Esophagus muscularis mucosa (tissue), 4 donors: ENCODE data around the gene USP36.

Experiments used
- EP300 ChIP-seq: sonication (generic); formaldehyde crosslinking; IDR thresholded peaks from one replicate; pipeline ENCODE4 v1.6.1; 2017; ENCODE audit warnings: antibody characterized with exemption
- POLR2A ChIP-seq: fragments of 450-650 bp; IDR thresholded peaks from one replicate; pipeline ENCODE4 v1.6.1; 2017; ENCODE audit warnings: antibody characterized with exemption, moderate library complexity, mild to moderate bottlenecking, low read depth
- POLR2AphosphoS5 ChIP-seq, 2 donors: sonication (generic); formaldehyde crosslinking; IDR thresholded peaks; one replicate each; pipeline ENCODE4 v1.6.1; 2017; ENCODE audit warnings: antibody characterized with exemption in 2 of 2
- TF ChIP-seq, protein P1 (sequence below), 3 experiments: fragments of 200-600 bp in 2 of 3; fragments of 450-650 bp in 1 of 3; sonication (generic) in 2 of 3; IDR thresholded peaks; one replicate each; pipeline ENCODE4 v1.5.1; 2017 to 2019; ENCODE audit warnings: antibody characterized with exemption in 3 of 3, mild to moderate bottlenecking in 2 of 3, moderate library complexity in 1 of 3

DNA sequence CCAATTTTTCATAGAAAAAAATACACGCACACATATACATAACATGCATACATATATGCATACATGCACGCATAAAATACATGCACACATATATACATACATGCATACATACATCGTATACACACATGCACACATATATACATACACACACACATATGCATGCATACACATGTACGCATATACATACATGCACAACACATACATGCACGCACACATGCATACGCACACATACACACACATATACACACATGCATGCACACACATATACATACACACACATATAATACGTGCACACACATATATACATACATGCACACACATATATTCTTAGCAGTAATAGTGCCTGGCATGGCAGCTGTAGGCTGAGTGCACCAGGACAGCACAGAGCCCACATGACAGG lies 24.9 kb downstream of the USP36 start:
- TF ChIP-seq, protein P1, sequence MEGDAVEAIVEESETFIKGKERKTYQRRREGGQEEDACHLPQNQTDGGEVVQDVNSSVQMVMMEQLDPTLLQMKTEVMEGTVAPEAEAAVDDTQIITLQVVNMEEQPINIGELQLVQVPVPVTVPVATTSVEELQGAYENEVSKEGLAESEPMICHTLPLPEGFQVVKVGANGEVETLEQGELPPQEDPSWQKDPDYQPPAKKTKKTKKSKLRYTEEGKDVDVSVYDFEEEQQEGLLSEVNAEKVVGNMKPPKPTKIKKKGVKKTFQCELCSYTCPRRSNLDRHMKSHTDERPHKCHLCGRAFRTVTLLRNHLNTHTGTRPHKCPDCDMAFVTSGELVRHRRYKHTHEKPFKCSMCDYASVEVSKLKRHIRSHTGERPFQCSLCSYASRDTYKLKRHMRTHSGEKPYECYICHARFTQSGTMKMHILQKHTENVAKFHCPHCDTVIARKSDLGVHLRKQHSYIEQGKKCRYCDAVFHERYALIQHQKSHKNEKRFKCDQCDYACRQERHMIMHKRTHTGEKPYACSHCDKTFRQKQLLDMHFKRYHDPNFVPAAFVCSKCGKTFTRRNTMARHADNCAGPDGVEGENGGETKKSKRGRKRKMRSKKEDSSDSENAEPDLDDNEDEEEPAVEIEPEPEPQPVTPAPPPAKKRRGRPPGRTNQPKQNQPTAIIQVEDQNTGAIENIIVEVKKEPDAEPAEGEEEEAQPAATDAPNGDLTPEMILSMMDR (IDR thresholded peaks at IDR 0.05): no peak
- TF ChIP-seq POLR2A (no peak), POLR2AphosphoS5 (IDR thresholded peaks at IDR 0.05) (no peak), EP300 (no peak)
